Activated T-helper 2 cell treated with anti-CD3 and anti-CD28 coated beads, Interferon-gamma antibody, Interleukin-2, Interleukin-4, amounts not matched to agents 10 μg/mL and 5 μg/mL and 100 μg/mL, durations not matched to agents 14 hours and 24 hours and 36 hours (primary cell): ENCODE data around the gene ZBED5. TPM values are rescaled to one million over a fixed set of nuclear protein-coding genes. Genes with fewer than 3 reads are reported as not detected.
A peak's percentile ranks its signal among the peaks of the same experiment; 100 is the strongest.

Experiments
- DNase-seq: peaks from one replicate; pipeline ENCODE4 v3.0.0; 2021; ENCODE audit warnings: low spot score
- H3K27ac Mint-ChIP-seq: one replicate; pipeline ENCODE4 v1.8.0; 2021; ENCODE audit warnings: mixed read lengths
- H3K27me3 Mint-ChIP-seq: one replicate; pipeline ENCODE4 v1.8.0; 2021; ENCODE audit warnings: low read depth, mixed read lengths
- H3K36me3 Mint-ChIP-seq: one replicate; pipeline ENCODE4 v1.8.0; 2021; ENCODE audit warnings: low read depth, mixed read lengths
- H3K4me1 Mint-ChIP-seq: one replicate; pipeline ENCODE4 v1.8.0; 2021; ENCODE audit warnings: low read depth, mixed read lengths
- H3K4me3 Mint-ChIP-seq: one replicate; pipeline ENCODE4 v1.8.0; 2021; ENCODE audit warnings: low read depth, mild to moderate bottlenecking, moderate library complexity, mixed read lengths
- H3K9me3 Mint-ChIP-seq: one replicate; pipeline ENCODE4 v1.8.0; 2021; ENCODE audit warnings: mixed read lengths
- intact Hi-C: fragments of 100-400 bp; cut with micrococcal nuclease; formaldehyde crosslinking; loops from one replicate; pipeline ENCODE4 v1.15.1; 2023
- total RNA-seq: library from RNA; stranded (reverse); gene quantifications from 2 replicates; pipeline ENCODE4 v1.2.3, GENCODE V29; 2022

The ZBED5 gene
- total RNA-seq, 1 donor from 2014 or later, result 39.2 TPM

GRCh38 chr11:10868352-10868751 is 10.5 kb upstream of the ZBED5 start:
- intact Hi-C loops, result loop anchor here (1.0 kb wide), 1 partner anchor 10 kb away; the partner anchor contains the start of gene ZBED5
- Mint-ChIP-seq H3K9me3 (peaks cover 20% of the 10 kb centered on the region), H3K27ac (no peak overlapping the region), H3K4me1 (peaks cover 20% of the 10 kb centered on the region), H3K4me3 (no peak overlapping the region), H3K27me3 (no peaks in the 10 kb centered on the region), H3K36me3 (peaks cover 17% of the 10 kb centered on the region)
- no peak for DNase-seq

GRCh38 chr11:10866893-10867331 is 9.1 kb upstream of the ZBED5 start:
- DNase-seq, result no peak
- Mint-ChIP-seq H3K27ac (no peak overlapping the region), H3K27me3 (no peaks in the 10 kb centered on the region), H3K9me3 (peaks cover 6% of the 10 kb centered on the region), H3K36me3 (peaks cover 6% of the 10 kb centered on the region), H3K4me1 (peaks cover 28% of the 10 kb centered on the region), H3K4me3 (no peak overlapping the region)
- intact Hi-C loops, result no loop called here

GRCh38 chr11:10865837-10866270 is 8.0 kb upstream of the ZBED5 start:
- H3K4me1 Mint-ChIP-seq, result peaks cover 30% of the 10 kb centered on the region

DNA sequence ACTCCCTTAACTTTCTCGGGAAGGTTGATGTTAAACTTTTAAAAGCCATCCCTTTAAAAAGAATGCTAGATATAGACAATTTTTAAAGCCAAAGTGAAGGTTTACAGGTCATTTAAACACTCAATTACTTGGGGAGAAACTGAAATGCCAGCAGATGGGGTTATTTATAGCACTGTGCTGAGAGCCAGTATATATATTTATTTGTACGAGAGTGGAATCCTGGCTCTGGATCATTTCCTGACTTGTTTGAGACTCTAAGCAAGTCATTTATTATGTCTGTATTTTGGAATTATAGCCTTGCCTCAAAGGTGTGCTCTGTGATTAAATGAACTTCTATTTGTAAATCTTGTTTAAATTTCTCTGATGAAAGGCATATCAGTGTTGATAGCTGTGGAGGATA is 6.8 kb upstream of the ZBED5 start:
- H3K4me1 Mint-ChIP-seq, result peaks cover 36% of the 10 kb centered on the region
- intact Hi-C loops, result no loop called here
- no peak overlapping the region for H3K27ac Mint-ChIP-seq
- H3K36me3 Mint-ChIP-seq, result no peaks in the 10 kb centered on the region
- no peak overlapping the region for H3K4me3 Mint-ChIP-seq
- DNase-seq, result no peak
- no peaks in the 10 kb centered on the region for H3K27me3 Mint-ChIP-seq
- no peaks in the 10 kb centered on the region for H3K9me3 Mint-ChIP-seq

More at GRCh38 chr11:10865837-10866270, 8.0 kb upstream of the ZBED5 start:
- intact Hi-C loops, result no loop called here
- no peak overlapping the region for H3K27ac Mint-ChIP-seq
- no peaks in the 10 kb centered on the region for H3K9me3 Mint-ChIP-seq
- no peaks in the 10 kb centered on the region for H3K27me3 Mint-ChIP-seq
- H3K4me3 Mint-ChIP-seq, result no peak overlapping the region
- H3K36me3 Mint-ChIP-seq, result no peaks in the 10 kb centered on the region
- DNase-seq, result no peak

DNA sequence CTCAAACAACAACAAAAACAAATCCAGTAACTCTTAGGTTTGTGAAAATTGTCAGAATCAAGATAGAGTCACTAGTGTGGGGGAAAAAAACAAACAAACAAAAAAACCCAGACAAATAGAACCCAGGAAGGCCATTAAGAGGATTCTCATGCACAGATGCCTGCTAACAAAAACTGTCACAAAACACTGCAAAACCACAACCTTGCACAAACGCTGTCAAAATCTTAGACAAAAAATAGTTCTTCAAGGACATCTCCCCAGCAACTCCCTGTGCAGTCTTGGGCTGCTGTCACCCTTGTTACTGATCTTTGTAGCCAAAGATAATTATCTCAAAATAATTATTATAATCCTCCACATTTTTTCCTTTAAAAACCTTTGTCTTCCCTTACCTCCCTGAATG is 4.6 kb upstream of the ZBED5 start:
- Mint-ChIP-seq H3K9me3 (no peaks in the 10 kb centered on the region), H3K36me3 (peaks cover 3% of the 10 kb centered on the region), H3K4me3 (no peak overlapping the region), H3K4me1 (peaks cover 34% of the 10 kb centered on the region), H3K27me3 (no peaks in the 10 kb centered on the region), H3K27ac (no peak overlapping the region)
- DNase-seq, result no peak
- intact Hi-C loops, result no loop called here

GRCh38 chr11:10861799-10862198 is 3.9 kb upstream of the ZBED5 start:
- no peak overlapping the region for H3K4me3 Mint-ChIP-seq
- DNase-seq, result no peak
- H3K4me1 Mint-ChIP-seq, result peaks cover 30% of the 10 kb centered on the region
- H3K9me3 Mint-ChIP-seq, result no peaks in the 10 kb centered on the region
- peaks cover 8% of the 10 kb centered on the region for H3K36me3 Mint-ChIP-seq
- H3K27me3 Mint-ChIP-seq, result no peaks in the 10 kb centered on the region
- intact Hi-C loops, result no loop called here
- no peak overlapping the region for H3K27ac Mint-ChIP-seq

- Mint-ChIP-seq H3K4me1 (peaks cover 34% of the 10 kb centered on the region), H3K9me3 (no peaks in the 10 kb centered on the region), H3K27me3 (no peaks in the 10 kb centered on the region), H3K27ac (no peak overlapping the region), H3K4me3 (no peak overlapping the region), H3K36me3 (peaks cover 16% of the 10 kb centered on the region)
- intact Hi-C loops, result no loop called here
- DNase-seq, result no peak
Observed at GRCh38 chr11:10861047-10861446, 3.2 kb upstream of the ZBED5 start.

- H3K4me1 Mint-ChIP-seq, result peaks cover 36% of the 10 kb centered on the region
- peak overlapping the region; percentile 100 for H3K27ac Mint-ChIP-seq
- no peak for DNase-seq
- intact Hi-C loops, result loop anchor here (1.0 to 2.0 kb wide), 3 partner anchors 10 to 984 kb away; partner anchors contain the start of gene CTR9
- peaks cover 31% of the 10 kb centered on the region for H3K36me3 Mint-ChIP-seq
- peak overlapping the region; percentile 100 for H3K4me3 Mint-ChIP-seq
- no peaks in the 10 kb centered on the region for H3K27me3 Mint-ChIP-seq
- H3K9me3 Mint-ChIP-seq, result no peaks in the 10 kb centered on the region
Observed at GRCh38 chr11:10858439-10859325, 829 bp upstream of the ZBED5 start.

DNA sequence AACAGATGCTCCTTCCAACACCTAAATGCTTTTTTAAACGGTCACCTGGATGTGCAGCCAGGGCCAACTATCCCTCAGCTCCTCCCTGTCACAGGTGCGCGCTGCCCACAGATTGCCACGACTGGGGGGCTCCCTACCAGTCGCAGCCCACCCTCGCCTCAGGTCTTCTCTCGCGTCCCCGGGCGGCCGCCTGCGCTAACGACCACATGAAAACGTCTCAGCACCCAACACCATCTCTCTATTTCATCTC is 469 bp downstream of the ZBED5 start:
- no peaks in the 10 kb centered on the region for H3K9me3 Mint-ChIP-seq
- no peak for DNase-seq
- H3K36me3 Mint-ChIP-seq, result peaks cover 44% of the 10 kb centered on the region
- H3K27me3 Mint-ChIP-seq, result no peaks in the 10 kb centered on the region
- peak overlapping the region; percentile 100 for H3K4me3 Mint-ChIP-seq
- H3K27ac Mint-ChIP-seq, result peak overlapping the region; percentile 100
- H3K4me1 Mint-ChIP-seq, result peaks cover 33% of the 10 kb centered on the region
- intact Hi-C loops, result loop anchor here (1.0 kb wide), 1 partner anchor 48 kb away; no protein-coding TSS in a partner anchor

DNA sequence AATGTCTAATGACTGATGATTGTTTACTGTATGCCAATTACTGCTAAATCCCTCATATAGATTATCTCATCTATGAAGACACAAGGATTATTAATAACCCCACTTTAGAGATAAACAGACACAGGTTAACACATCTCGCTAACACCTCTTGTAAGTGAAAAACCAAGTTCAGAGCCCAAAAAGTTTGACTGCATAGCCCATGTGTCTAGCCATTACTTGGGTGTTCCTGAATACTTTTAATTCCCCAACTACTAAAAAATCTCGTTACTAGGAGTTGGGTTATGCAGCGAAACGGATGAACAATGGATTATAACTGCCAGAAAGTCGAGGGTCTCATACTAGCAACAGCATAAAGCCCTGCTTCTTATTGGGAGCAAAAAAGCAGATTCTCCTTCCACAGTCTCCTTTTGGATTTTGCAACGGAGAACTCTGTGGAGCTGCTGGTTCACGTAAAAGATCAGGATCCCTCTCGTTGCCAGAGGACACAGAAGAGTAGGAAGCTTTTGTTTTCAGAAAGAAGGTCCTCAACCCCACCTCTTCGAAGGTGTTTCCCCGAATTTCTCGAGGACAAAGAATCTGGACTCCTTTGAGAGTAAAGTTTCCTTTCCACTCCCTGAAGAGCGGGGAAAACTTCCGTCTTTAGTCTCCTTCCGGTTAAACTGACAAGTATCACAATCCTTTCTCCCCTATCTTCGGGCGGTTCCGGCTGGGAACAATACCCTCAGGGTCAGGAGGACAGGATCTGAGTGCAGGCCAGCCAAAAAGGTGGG is 979 bp downstream of the ZBED5 start:
- Mint-ChIP-seq H3K4me1 (peaks cover 35% of the 10 kb centered on the region), H3K27me3 (no peaks in the 10 kb centered on the region), H3K4me3 (peak overlapping the region; percentile 100), H3K27ac (peak overlapping the region; percentile 100), H3K36me3 (peaks cover 49% of the 10 kb centered on the region), H3K9me3 (no peaks in the 10 kb centered on the region)
- intact Hi-C loops, result loop anchor here (1.0 kb wide), 1 partner anchor 48 kb away; no protein-coding TSS in a partner anchor
- DNase-seq, result no peak

DNA sequence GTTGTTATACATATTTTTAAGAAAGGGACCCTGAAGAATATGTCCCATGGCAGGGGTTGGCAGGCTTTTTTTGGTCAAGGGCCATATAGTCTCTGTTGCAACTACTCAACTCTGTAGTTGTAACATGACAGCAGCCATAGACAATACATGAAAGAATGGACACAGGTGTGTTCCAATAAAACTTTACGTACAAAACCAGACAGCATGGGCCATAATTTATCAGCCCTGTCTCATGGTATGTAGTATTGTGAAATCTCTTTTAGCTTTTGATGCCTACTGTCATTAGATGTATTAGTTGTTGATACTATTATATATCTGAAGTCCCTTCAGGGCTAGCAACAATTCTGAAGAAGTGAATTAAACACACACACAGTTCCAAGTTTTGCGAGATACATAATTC is 2.6 kb downstream of the ZBED5 start:
- no peaks in the 10 kb centered on the region for H3K27me3 Mint-ChIP-seq
- intact Hi-C loops, result no loop called here
- H3K4me3 Mint-ChIP-seq, result no peak overlapping the region
- H3K27ac Mint-ChIP-seq, result no peak overlapping the region
- DNase-seq, result no peak
- peaks cover 32% of the 10 kb centered on the region for H3K4me1 Mint-ChIP-seq
- peaks cover 56% of the 10 kb centered on the region for H3K36me3 Mint-ChIP-seq
- no peaks in the 10 kb centered on the region for H3K9me3 Mint-ChIP-seq

- peaks cover 6% of the 10 kb centered on the region for H3K4me1 Mint-ChIP-seq
- no peak overlapping the region for H3K27ac Mint-ChIP-seq
- peaks cover 43% of the 10 kb centered on the region for H3K36me3 Mint-ChIP-seq
- H3K9me3 Mint-ChIP-seq, result no peaks in the 10 kb centered on the region
- DNase-seq, result no peak
- H3K27me3 Mint-ChIP-seq, result no peaks in the 10 kb centered on the region
- H3K4me3 Mint-ChIP-seq, result no peak overlapping the region
- intact Hi-C loops, result no loop called here
Observed at GRCh38 chr11:10847960-10848860, 9.6 kb downstream of the ZBED5 start.
